ENCODE data around the gene FADS3.
A peak's percentile ranks its signal among the peaks of the same experiment; 100 is the strongest.

DNA sequence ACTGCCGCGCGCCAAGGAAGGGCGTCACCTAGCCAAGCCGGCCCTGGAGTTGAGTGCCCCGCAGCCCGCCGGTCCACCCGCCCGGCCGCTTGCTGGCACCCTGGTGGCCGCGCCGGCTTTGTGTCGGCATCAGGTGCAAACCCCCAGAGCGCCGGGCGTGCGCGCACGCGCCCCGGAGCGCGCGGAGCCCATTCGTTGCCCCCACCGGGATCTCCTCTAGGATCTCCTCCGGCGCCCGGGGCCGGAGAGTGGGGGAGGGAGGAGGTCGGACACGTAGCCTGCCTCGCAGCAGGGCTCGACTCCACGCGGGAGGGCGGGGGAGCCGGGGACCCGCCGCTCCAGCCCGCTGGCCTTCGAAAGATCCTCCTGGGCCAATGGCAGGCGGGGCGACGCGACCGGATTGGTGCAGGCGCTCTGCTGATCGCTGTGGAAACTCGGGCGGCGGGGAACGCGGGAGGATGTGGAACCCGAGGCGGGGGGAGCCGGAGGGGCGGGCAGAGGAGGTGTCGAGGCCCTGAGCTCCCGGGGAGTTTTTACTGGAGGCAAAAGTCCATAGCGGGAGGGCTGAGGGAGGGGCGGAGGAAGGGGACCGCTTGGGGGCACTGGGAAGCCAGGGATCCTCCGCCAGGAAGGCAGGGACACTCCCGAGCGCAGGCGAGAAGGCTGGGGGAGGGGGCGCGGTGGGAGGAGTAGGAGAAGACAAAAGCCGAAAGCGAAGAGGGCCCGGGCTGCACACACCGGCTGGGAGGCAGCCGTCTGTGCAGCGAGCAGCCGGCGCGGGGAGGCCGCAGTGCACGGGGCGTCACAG is 63.6 kb downstream of the FADS3 start, which contains the start of gene FADS2:
- TF ChIP-seq, protein P1, sequence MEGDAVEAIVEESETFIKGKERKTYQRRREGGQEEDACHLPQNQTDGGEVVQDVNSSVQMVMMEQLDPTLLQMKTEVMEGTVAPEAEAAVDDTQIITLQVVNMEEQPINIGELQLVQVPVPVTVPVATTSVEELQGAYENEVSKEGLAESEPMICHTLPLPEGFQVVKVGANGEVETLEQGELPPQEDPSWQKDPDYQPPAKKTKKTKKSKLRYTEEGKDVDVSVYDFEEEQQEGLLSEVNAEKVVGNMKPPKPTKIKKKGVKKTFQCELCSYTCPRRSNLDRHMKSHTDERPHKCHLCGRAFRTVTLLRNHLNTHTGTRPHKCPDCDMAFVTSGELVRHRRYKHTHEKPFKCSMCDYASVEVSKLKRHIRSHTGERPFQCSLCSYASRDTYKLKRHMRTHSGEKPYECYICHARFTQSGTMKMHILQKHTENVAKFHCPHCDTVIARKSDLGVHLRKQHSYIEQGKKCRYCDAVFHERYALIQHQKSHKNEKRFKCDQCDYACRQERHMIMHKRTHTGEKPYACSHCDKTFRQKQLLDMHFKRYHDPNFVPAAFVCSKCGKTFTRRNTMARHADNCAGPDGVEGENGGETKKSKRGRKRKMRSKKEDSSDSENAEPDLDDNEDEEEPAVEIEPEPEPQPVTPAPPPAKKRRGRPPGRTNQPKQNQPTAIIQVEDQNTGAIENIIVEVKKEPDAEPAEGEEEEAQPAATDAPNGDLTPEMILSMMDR (IDR thresholded peaks at IDR 0.05): peak in 1 of 3 donors; percentile 14
- no peak for TF ChIP-seq EP300 (IDR thresholded peaks at IDR 0.05)

Data from ovary (tissue), 3 donors.